Activated CD4-positive, alpha-beta T cell treated with anti-CD3 and anti-CD28 coated beads for 36 hours (primary cell): Measurements from ENCODE around the gene RNASE1. TPM values are rescaled to one million over a fixed set of nuclear protein-coding genes. Genes with fewer than 3 reads are reported as not detected.
"Not testable (repeated sequence)": the region's sequence is repeated elsewhere in the genome, so short reads cannot be mapped to it uniquely, and the experiment has no call there.

Experiments used
- ATAC-seq: fragments of 200-7000 bp; cut with Tn5 transposase; one replicate; pipeline ENCODE4 v1.10.0; 2021; ENCODE audit warnings: mild to moderate bottlenecking, moderate library complexity
- CTCF ChIA-PET: fragments of 350-600 bp; sonication (Branson Sonifier 250); formaldehyde crosslinking; loops from one replicate; lab custom pipeline; 2021; ENCODE audit warnings: antibody characterized with exemption; lab: Charles Lee
- POLR2A ChIA-PET: fragments of 350-600 bp; sonication (Branson Sonifier 250); formaldehyde crosslinking; loops from one replicate; lab custom pipeline; 2021; ENCODE audit warnings: antibody characterized with exemption, inconsistent platforms; lab: Charles Lee
- DNase-seq: peaks from one replicate; pipeline ENCODE4 v3.0.0-alpha.2; 2020
- H3K27ac Mint-ChIP-seq: one replicate; pipeline ENCODE4 v1.8.0; 2021; ENCODE audit warnings: mixed read lengths
- H3K27me3 Mint-ChIP-seq: one replicate; pipeline ENCODE4 v1.8.0; 2021; ENCODE audit warnings: mixed read lengths
- H3K36me3 Mint-ChIP-seq: one replicate; pipeline ENCODE4 v1.8.0; 2021; ENCODE audit warnings: low read depth, mixed read lengths
- H3K4me1 Mint-ChIP-seq: one replicate; pipeline ENCODE4 v1.8.0; 2021; ENCODE audit warnings: mixed read lengths
- H3K4me3 Mint-ChIP-seq: one replicate; pipeline ENCODE4 v1.8.0; 2021; ENCODE audit warnings: mild to moderate bottlenecking, moderate library complexity, mixed read lengths
- H3K9me3 Mint-ChIP-seq: one replicate; pipeline ENCODE4 v1.8.0; 2021; ENCODE audit warnings: low read depth, mixed read lengths
- intact Hi-C, 2 experiments: fragments of 100-400 bp; cut with DNase I in 1 of 2; cut with micrococcal nuclease in 1 of 2; formaldehyde crosslinking; loops; one replicate each; pipeline versions ENCODE4 v1.14.2 to v1.15.1; 2022 to 2024; cut with DNase I, micrococcal nuclease
- total RNA-seq, 2 experiments: library from RNA; stranded (reverse); gene quantifications; one replicate each; pipeline ENCODE4 v1.2.3, GENCODE V29; 2021

The RNASE1 gene
- not detected for total RNA-seq

GRCh38 chr14:20802341-20803084, at the start of gene RNASE1:
Gene RNASE1 (minus strand): TSS chr14:20802844. CDS start chr14:20802068, 776 bp downstream.
- DNase-seq (no peak), ATAC-seq (no peak)
- H3K4me1 Mint-ChIP-seq = peaks cover 5% of the 10 kb centered on the region
- H3K27ac Mint-ChIP-seq = no peak within 1 kb of the TSS
- no peak within 1 kb of the TSS for H3K4me3 Mint-ChIP-seq
- intact Hi-C loops = no loop called here
- POLR2A ChIA-PET = no interaction called here
- CTCF ChIA-PET = no interaction called here
- H3K36me3 Mint-ChIP-seq = no peaks in the 10 kb centered on the region
- H3K27me3 Mint-ChIP-seq = no peaks in the 10 kb centered on the region
- H3K9me3 Mint-ChIP-seq = no peaks in the 10 kb centered on the region

- DNase-seq = no peak
- Mint-ChIP-seq H3K9me3 (no peaks in the 10 kb centered on the region), H3K36me3 (no peaks in the 10 kb centered on the region), H3K27ac (no peak overlapping the region), H3K27me3 (no peaks in the 10 kb centered on the region), H3K4me3 (no peak overlapping the region), H3K4me1 (no peaks in the 10 kb centered on the region)
- ChIA-PET CTCF (interaction anchor here (1.2 to 5.0 kb wide), 2 partner anchors 9 to 25 kb away, joined by 5 to 29 read pairs; no protein-coding TSS in a partner anchor), POLR2A (no interaction called here)
- no peak for ATAC-seq
- intact Hi-C loops = no loop called here
Observed at GRCh38 chr14:20848955-20849570, 46.4 kb upstream of the RNASE1 start.

GRCh38 chr14:20848316-20848954, 45.8 kb upstream of the RNASE1 start:
- DNase-seq (no peak), ATAC-seq (no peak)
- ChIA-PET CTCF (interaction anchor here (0.6 to 5.0 kb wide), 5 partner anchors 8 to 457 kb away, joined by 3 to 29 read pairs (median 5); no protein-coding TSS in a partner anchor), POLR2A (no interaction called here)
- intact Hi-C loops = no loop called here
- Mint-ChIP-seq H3K27me3 (no peaks in the 10 kb centered on the region), H3K36me3 (no peaks in the 10 kb centered on the region), H3K27ac (no peak overlapping the region), H3K4me1 (no peaks in the 10 kb centered on the region), H3K4me3 (no peak overlapping the region), H3K9me3 (no peaks in the 10 kb centered on the region)

GRCh38 chr14:20846560-20846959, 43.9 kb upstream of the RNASE1 start:
- DNase-seq (no peak), ATAC-seq (no peak)
- intact Hi-C loops = no loop called here
- Mint-ChIP-seq H3K27me3 (no peaks in the 10 kb centered on the region), H3K4me3 (no peak overlapping the region), H3K27ac (no peak overlapping the region), H3K9me3 (no peaks in the 10 kb centered on the region), H3K36me3 (no peaks in the 10 kb centered on the region), H3K4me1 (no peaks in the 10 kb centered on the region)
- ChIA-PET POLR2A (no interaction called here), CTCF (interaction anchor here (1.4 to 5.0 kb wide), 2 partner anchors 12 to 124 kb away, joined by 3 to 29 read pairs; no protein-coding TSS in a partner anchor)

GRCh38 chr14:20841096-20841495, 38.5 kb upstream of the RNASE1 start:
- H3K36me3 Mint-ChIP-seq = no peaks in the 10 kb centered on the region
- intact Hi-C loops = no loop called here
- no peaks in the 10 kb centered on the region for H3K27me3 Mint-ChIP-seq
- no peak overlapping the region for H3K4me3 Mint-ChIP-seq
- no peak overlapping the region for H3K27ac Mint-ChIP-seq
- ATAC-seq = no peak
- no peaks in the 10 kb centered on the region for H3K9me3 Mint-ChIP-seq
- POLR2A ChIA-PET = no interaction called here
- no peaks in the 10 kb centered on the region for H3K4me1 Mint-ChIP-seq
- DNase-seq = no peak
- CTCF ChIA-PET = no interaction called here

- Mint-ChIP-seq H3K27ac (no peak overlapping the region), H3K9me3 (no peaks in the 10 kb centered on the region), H3K4me3 (no peak overlapping the region), H3K36me3 (no peaks in the 10 kb centered on the region), H3K27me3 (no peaks in the 10 kb centered on the region), H3K4me1 (no peaks in the 10 kb centered on the region)
- no peak for ATAC-seq
- intact Hi-C loops = no loop called here
- DNase-seq = no peak
- POLR2A ChIA-PET = no interaction called here
- CTCF ChIA-PET = no interaction called here
Observed at GRCh38 chr14:20837831-20838230, 35.2 kb upstream of the RNASE1 start.

GRCh38 chr14:20836668-20837338, 34.2 kb upstream of the RNASE1 start:
- CTCF ChIA-PET = no interaction called here
- Mint-ChIP-seq H3K27me3 (no peaks in the 10 kb centered on the region), H3K36me3 (no peaks in the 10 kb centered on the region), H3K4me1 (no peaks in the 10 kb centered on the region), H3K9me3 (no peaks in the 10 kb centered on the region), H3K27ac (no peak overlapping the region), H3K4me3 (no peak overlapping the region)
- no peak for ATAC-seq
- intact Hi-C loops = no loop called here
- POLR2A ChIA-PET = no interaction called here
- no peak for DNase-seq

GRCh38 chr14:20834899-20835298, 32.3 kb upstream of the RNASE1 start:
- ChIA-PET CTCF (no interaction called here), POLR2A (no interaction called here)
- ATAC-seq (no peak), DNase-seq (no peak)
- Mint-ChIP-seq H3K36me3 (no peaks in the 10 kb centered on the region), H3K27me3 (no peaks in the 10 kb centered on the region), H3K4me1 (no peaks in the 10 kb centered on the region), H3K27ac (no peak overlapping the region), H3K9me3 (no peaks in the 10 kb centered on the region), H3K4me3 (no peak overlapping the region)
- intact Hi-C loops = no loop called here

- Mint-ChIP-seq H3K27ac (no peak overlapping the region), H3K36me3 (no peaks in the 10 kb centered on the region), H3K9me3 (peaks cover 4% of the 10 kb centered on the region), H3K4me3 (no peak overlapping the region), H3K27me3 (no peaks in the 10 kb centered on the region), H3K4me1 (peaks cover 8% of the 10 kb centered on the region)
- DNase-seq (no peak), ATAC-seq (no peak)
- CTCF ChIA-PET = interaction anchor here (1.0 kb wide), 1 partner anchor 35 kb away, joined by 3 read pairs; no protein-coding TSS in a partner anchor
- intact Hi-C loops = no loop called here
- POLR2A ChIA-PET = no interaction called here
Observed at GRCh38 chr14:20830831-20831230, 28.2 kb upstream of the RNASE1 start.

GRCh38 chr14:20828024-20828694, 25.5 kb upstream of the RNASE1 start:
- ATAC-seq, H3K4me1 Mint-ChIP-seq, CTCF ChIA-PET, H3K4me3 Mint-ChIP-seq, H3K27me3 Mint-ChIP-seq, H3K36me3 Mint-ChIP-seq, H3K27ac Mint-ChIP-seq, DNase-seq, H3K9me3 Mint-ChIP-seq, intact Hi-C loops, POLR2A ChIA-PET: not testable (repeated sequence)

- no peak for DNase-seq
- Mint-ChIP-seq H3K9me3 (peaks cover 4% of the 10 kb centered on the region), H3K4me1 (peaks cover 8% of the 10 kb centered on the region), H3K27me3 (peaks cover 2% of the 10 kb centered on the region), H3K36me3 (no peaks in the 10 kb centered on the region), H3K4me3 (no peak overlapping the region), H3K27ac (no peak overlapping the region)
- no peak for ATAC-seq
- intact Hi-C loops = no loop called here
- POLR2A ChIA-PET = no interaction called here
- CTCF ChIA-PET = no interaction called here
Observed at GRCh38 chr14:20827326-20827725, 24.7 kb upstream of the RNASE1 start.
